ENCODE results near the gene CMC1.

- TF ChIP-seq CTCF (IDR thresholded peaks at IDR 0.05) (no peak), POLR2AphosphoS5 (IDR thresholded peaks at IDR 0.05; ENCODE audit: low read depth, low read length) (no peak)
Measured at GRCh38 chr3:28279770-28280169, 38.4 kb downstream of the CMC1 start.
